NCI-H128 (cell line): Measurements from ENCODE around the gene MCTP2.
A peak's percentile ranks its signal among the peaks of the same experiment; 100 is the strongest.

ENCODE experiments used
- DNase-seq: peaks from one replicate; lab custom pipeline; 2025; ENCODE audit not compliant: unreplicated experiment; lab: John Stamatoyannopoulos, UW

MCTP2 gene

GRCh38 chr15:94352636-94353487 lies 121.5 kb downstream of the MCTP2 start:
- DNase-seq = no peak

- DNase-seq = no peak
These were observed 122.1 kb downstream of the MCTP2 start for GRCh38 chr15:94353488-94353820.

- no peak for DNase-seq
These were observed 123.3 kb downstream of the MCTP2 start for GRCh38 chr15:94354655-94355054.

DNA sequence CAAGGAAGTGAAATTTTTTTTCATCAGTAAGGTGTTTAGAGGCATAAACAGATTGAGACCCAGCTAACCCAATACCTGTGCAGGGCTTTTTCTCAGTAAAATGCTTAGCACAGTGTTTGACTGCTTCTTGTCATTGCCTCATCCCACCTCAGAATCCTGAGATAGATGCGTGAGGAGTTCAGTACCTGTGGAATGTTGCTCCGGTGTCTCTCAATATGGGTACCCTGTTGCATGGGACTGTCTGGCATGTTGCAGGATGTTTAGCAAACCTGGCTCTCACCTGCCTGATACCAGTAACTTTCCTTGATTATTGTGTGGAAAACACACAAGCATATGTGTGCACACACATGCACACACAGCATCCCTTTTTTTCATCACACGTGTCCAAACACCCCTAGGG lies 128.4 kb downstream of the MCTP2 start:
- DNase-seq = no peak

DNA sequence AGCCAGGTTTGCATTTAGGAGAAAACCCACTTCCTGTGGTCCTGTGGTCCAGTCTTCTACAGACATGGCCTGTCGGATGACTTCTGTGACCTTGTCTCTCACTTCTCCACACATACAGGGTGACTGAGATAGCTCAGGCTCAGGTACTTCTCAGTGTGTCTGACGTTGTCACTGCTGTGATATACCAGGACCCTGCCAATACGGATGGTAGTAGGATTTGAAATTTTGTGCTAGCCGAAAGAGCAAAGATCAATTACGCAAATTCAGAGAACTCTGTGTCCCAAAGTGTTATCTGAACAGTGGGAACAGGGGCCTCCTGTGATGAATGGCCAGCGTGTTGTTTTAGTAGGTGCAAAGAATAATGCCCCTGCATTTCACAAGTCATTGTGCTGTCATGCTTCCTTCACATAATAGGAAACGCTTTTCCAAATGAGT lies 128.9 kb downstream of the MCTP2 start:
- no peak for DNase-seq

DNA sequence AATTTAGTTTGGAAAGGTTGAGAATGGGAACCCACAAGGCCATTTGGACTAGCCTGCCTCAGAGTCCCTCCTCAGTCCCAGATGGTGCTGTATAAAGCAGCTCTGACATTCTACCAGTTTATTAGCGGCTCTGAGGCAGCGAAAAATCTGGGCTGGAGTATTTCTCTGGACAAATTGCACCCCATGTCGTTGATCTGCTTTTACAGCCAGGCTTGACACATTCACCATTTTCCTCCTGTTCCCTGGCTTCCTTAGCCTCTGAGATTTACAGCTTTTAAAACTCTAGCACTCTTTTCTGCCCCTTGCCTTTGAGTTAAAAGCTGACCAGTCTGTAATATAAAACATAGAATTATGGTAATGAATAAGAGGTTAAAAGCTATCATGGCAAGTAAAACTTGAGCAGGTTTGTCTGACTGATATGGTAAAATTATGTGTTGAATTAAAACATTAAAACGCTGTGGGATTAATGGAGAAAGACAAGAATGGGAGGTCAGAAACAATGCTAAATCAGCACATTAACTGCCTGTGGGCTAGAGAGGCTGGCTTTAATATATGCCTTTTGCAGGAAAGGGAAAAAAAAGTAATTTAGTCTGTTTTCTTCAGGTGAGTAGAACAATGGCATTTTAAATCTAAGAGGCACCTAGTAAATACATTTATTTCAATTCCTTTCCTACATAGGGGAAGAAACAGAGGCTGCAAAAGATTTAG lies 131.2 kb downstream of the MCTP2 start:
- DNase-seq = no peak

- DNase-seq = no peak
These were observed 132.0 kb downstream of the MCTP2 start for GRCh38 chr15:94363382-94363781.

DNA sequence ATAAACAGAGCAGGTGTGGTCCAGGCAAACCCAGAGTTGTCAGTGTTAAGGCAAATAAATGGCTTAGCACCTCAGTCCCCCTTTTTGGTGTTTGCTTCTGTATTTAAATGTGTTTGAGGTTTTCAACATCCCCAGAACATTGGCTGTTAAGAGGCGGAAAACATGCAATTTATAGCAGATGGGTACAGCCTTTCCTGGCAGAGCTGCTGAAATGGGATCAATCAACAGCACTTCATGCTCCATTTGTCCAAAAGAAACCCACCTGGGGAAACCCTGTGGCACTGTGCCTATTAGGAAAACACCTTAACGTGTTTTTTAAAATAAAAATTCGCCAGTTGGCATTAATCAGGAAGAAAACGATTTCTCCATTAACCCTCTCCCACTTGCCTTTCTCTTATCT lies 135.4 kb downstream of the MCTP2 start:
- DNase-seq = peak; percentile 30

GRCh38 chr15:94367726-94368535 lies 136.6 kb downstream of the MCTP2 start:
- no peak for DNase-seq

DNA sequence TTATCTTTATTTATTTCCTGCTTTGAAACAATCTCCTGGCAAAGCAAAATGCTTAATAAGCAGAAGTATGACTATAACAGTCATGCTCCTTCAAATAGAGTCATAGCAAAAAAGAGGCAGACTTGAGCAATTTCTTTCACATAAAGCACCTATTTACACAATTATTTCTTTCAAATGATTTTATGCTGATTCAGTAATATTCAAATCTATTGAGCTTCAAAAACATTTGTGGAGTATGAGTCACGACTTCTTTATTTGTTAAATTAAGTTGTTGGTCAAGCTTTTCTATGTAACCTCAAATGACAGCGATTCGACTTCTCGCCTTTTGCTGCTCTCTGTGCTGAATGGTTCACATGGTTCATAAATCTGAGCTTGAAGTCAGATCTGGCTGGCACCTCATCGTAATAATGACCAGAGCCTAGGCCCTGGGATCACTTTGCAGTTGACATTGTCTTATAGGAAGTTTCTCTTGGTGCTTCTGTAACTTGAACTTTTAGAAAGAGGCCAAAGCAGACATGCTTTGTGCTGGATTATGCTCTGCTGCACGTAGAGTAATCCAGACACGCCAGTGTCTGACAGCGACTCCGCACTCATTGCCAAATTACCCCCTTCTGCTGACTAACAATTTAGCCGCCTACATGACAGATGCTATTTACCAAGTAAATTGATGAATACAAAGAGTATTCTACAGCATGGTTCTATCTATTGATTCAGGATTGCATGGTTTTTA lies 139.0 kb downstream of the MCTP2 start:
- no peak for DNase-seq

- no peak for DNase-seq
These were observed 139.6 kb downstream of the MCTP2 start for GRCh38 chr15:94370936-94371285.

DNA sequence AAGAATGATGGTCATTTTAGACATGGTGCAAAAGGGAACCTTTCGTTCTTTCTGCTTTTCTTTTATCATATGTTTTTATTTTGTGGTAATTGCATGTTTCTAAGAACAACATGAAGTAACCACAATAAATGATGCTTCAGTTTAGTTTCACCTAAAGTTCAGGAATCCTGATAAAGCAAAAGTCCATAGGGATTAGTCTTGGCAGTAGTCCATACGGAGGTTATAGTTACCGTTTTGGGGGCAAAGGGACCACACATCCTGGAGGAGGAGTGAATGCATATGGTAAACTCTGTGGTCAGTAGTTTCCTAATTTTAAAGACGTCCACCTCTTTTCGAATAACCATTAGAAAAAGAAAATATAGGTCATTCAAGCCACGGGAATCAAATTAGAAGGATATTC lies 141.5 kb downstream of the MCTP2 start:
- no peak for DNase-seq

GRCh38 chr15:94375997-94376396 lies 144.6 kb downstream of the MCTP2 start:
- DNase-seq = no peak

DNA sequence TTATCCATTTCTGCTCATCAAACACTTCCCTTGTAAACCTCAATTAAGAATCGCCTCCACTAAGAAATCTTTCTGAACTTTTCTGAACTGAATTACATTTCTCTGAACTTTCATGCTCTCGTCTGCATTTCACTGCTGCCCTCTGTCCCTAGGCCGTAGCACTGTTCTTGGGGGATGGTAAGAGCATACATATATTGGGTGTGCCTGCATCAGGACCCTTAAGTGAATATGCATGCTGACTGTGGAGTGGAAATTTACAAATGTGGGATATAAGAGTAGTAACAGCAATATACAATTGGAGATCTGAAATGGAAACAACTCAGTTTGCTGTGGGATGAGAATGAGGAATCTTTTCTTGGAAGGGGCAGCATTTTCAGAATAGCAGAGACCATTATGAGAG lies 148.6 kb downstream of the MCTP2 start:
- DNase-seq = no peak

- no peak for DNase-seq
These were observed 149.4 kb downstream of the MCTP2 start for GRCh38 chr15:94380798-94381197.

DNA sequence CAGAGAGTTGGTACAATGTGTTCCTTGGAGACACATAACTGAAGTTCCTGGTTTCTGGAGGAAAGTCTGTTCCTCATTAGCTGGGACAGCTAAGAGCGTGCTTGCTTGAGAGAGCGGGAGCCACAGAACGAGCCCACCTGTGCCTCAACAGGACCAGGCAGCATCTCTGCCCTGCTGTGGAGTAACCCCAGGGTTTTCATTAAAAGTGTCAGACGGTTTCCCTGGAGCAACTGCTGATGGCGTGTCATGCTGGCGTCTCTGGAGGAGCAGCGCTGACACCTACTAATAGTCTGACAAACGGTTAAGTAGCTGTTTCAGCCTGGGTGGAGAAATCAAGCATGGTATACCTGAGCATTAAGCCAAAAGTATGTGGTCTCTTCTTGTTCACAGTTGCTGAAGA lies 150.0 kb downstream of the MCTP2 start:
- no peak for DNase-seq

GRCh38 chr15:94383041-94383440 lies 151.7 kb downstream of the MCTP2 start:
- DNase-seq = no peak

DNA sequence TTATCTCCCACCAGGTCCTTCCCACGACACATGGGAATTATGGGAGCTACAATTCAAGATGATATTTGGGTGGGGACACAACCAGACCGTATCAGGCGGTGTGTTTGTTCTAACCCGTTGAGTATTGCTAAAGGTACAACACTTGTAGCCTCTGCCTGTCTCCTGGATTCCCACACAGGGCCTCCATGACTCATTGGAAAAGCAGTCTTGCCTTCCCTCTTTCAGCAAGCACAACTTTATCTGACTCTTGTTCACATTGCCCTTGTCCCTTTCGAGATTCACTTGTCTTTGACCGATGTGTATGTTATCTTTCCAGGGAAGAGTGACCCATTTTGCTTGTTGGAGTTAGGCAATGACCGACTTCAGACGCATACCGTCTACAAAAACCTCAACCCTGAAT lies 152.3 kb downstream of the MCTP2 start:
- no peak for DNase-seq

DNA sequence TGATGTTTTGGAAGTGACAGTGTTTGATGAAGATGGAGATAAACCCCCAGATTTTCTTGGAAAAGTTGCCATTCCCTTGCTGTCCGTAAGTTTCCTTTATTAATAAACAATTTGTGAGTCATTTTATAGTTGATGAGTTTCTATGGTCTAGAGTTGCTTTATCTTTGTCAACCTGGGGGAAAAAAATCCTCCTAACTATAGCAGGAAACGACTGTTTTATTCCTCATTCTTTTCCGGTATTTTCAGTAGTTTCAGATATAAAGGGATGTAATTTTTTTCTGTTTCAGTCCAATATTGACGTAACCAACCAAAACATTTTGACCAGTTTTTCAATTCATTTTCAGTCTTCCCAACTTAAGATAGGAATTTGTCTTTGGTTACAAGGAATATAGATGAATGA lies 154.1 kb downstream of the MCTP2 start:
- DNase-seq = no peak

DNA sequence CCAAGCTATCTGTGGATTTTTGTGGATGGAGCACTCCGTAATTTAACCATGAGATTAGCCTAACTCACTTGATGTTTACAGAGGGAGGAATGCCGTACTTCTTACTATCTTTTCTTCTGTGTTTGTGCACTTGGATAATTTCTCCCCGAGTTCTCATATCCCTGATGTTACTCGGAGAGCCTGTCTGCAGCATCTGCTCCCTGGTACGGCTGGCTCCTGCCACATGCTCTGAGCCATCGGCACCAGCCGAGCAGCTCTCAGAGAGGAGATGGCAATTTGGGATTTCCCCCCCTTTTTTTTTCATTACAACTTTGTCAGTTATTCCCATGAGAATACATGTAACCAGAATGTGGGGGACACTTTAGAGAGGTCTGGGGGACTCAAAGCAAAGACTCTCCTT lies 155.0 kb downstream of the MCTP2 start:
- no peak for DNase-seq

GRCh38 chr15:94387442-94387841 lies 156.1 kb downstream of the MCTP2 start:
- DNase-seq = no peak
